Fibroblast of lung (primary cell): ENCODE measurements around the gene KRTAP23-1. TPM values are rescaled to one million over a fixed set of nuclear protein-coding genes. Genes with fewer than 3 reads are reported as not detected.

Experiments used
- DNase-seq, 2 donors: peaks; one replicate each; pipeline versions ENCODE4 v3.0.0 to v3.0.0-alpha.2; 2010; ENCODE audit warnings: low read depth in 2 of 2
- H2AFZ ChIP-seq: 2 replicates; pipeline ENCODE4 v1.5.1; 2012; ENCODE audit warnings: low read length, control low read depth, inconsistent platforms
- H3K27ac ChIP-seq: 2 replicates; pipeline ENCODE4 v1.5.1; 2011; ENCODE audit warnings: low read length, control low read depth; ENCODE audit not compliant: insufficient read depth
- H3K27me3 ChIP-seq: 2 replicates; pipeline ENCODE4 v1.5.1; 2011; ENCODE audit warnings: mild to moderate bottlenecking, low read length; ENCODE audit not compliant: control insufficient read depth, insufficient read depth
- H3K36me3 ChIP-seq: 2 replicates; pipeline ENCODE4 v1.5.1; 2011; ENCODE audit warnings: low read length; ENCODE audit not compliant: control insufficient read depth, insufficient read depth
- H3K4me1 ChIP-seq: 2 replicates; pipeline ENCODE4 v1.5.1; 2011; ENCODE audit warnings: low read length; ENCODE audit not compliant: control insufficient read depth, insufficient read depth; ENCODE audit errors: extremely low read depth
- H3K4me2 ChIP-seq: 2 replicates; pipeline ENCODE4 v1.5.1; 2011; ENCODE audit warnings: low read length, control low read depth; ENCODE audit not compliant: insufficient read depth; ENCODE audit errors: extremely low read depth
- H3K4me3 ChIP-seq, 4 experiments: fragments of 200-600 bp in 1 of 4; sonication (generic) in 1 of 4; replicated peaks in 1 of 4; 2 replicates each; pipeline ENCODE4 v1.5.1; 2011 to 2016; ENCODE audit warnings: low read length in 4 of 4, low read depth in 3 of 4, mild to moderate bottlenecking in 3 of 4, control low read depth in 2 of 4, inconsistent platforms in 1 of 4, mixed read lengths in 1 of 4; ENCODE audit not compliant: insufficient read depth in 1 of 4; ENCODE audit errors: control extremely low read depth in 1 of 4
- H3K79me2 ChIP-seq: 2 replicates; pipeline ENCODE4 v1.5.1; 2012; ENCODE audit warnings: mild to moderate bottlenecking, low read length, inconsistent platforms; ENCODE audit not compliant: control insufficient read depth, insufficient read depth
- H3K9ac ChIP-seq: 2 replicates; pipeline ENCODE4 v1.5.1; 2011; ENCODE audit warnings: mild to moderate bottlenecking, low read length, control low read depth; ENCODE audit not compliant: insufficient read depth
- H3K9me3 ChIP-seq: 2 replicates; pipeline ENCODE4 v1.5.1; 2012; ENCODE audit warnings: low read depth, low read length; ENCODE audit not compliant: control insufficient read depth, insufficient read depth
- H4K20me1 ChIP-seq: 2 replicates; pipeline ENCODE4 v1.5.1; 2011; ENCODE audit warnings: low read length; ENCODE audit not compliant: control insufficient read depth, insufficient read depth; ENCODE audit errors: extremely low read depth
- EZH2 ChIP-seq: IDR thresholded peaks from 2 replicates; pipeline ENCODE4 v1.5.1; 2012; ENCODE audit warnings: low read length, control low read depth, mild to moderate bottlenecking; ENCODE audit errors: missing control alignments
- polyA minus RNA-seq: library from RNA; depleted of rRNA, polyadenylated mRNA; stranded (reverse); fragments of >200 nt; gene quantifications from 2 replicates; pipeline ENCODE4 v1.2.3, GENCODE V29; 2011; ENCODE audit warnings: low replicate concordance
- polyA plus RNA-seq, 2 donors: library from polyadenylated mRNA; depleted of rRNA in 1 of 2; stranded (reverse) in 1 of 2; unstranded in 1 of 2; fragments of >200 nt; gene quantifications; 2 replicates each; pipeline ENCODE4 v1.2.1, GENCODE V29; 2011 to 2012; ENCODE audit warnings: missing spikeins in 1 of 2
- total RNA-seq: library from RNA; depleted of rRNA; stranded (reverse); fragments of >200 nt; gene quantifications from 2 replicates; pipeline ENCODE4 v1.2.1, GENCODE V29; 2014
- TF ChIP-seq, protein P1 (sequence below), 2 donors: IDR thresholded peaks in 1 of 2; conservative IDR thresholded peaks in 1 of 2; 1 replicate in 1 of 2; 2 replicates in 1 of 2; pipeline ENCODE4 v1.5.1; 2011 to 2012; ENCODE audit warnings: low read length in 2 of 2, control low read depth in 1 of 2, inconsistent platforms in 1 of 2, low read depth in 1 of 2, mild to moderate bottlenecking in 1 of 2

Gene KRTAP23-1, protein sequence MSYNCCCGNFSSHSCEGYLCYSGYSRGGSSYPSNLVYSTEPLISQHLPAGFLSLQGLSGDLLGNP
- total RNA-seq = not detected in 2 replicates
- polyA plus RNA-seq = not detected in 2 replicates
- not detected in 2 replicates for polyA plus RNA-seq (2012)
- not detected in 2 replicates for polyA minus RNA-seq

DNA sequence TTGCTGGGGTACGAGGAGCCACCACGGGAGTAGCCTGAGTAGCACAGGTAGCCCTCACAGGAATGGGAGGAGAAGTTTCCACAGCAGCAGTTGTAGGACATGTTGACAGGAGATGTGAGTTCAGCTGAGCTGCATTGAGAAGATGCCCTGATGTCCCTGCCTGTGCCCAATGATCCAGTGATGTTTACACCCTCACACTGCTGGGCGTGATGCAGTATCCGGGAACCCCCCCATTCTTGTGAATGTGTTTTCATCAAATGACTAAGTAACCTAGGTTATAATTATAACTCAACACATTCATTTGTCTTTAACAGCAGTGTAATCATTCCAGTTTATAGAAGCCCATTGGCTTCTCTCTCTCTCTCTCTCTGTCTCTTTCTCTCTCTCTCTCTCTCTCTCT lies at the start of gene KRTAP23-1:
Gene KRTAP23-1, minus strand, starts transcription at position 101 of the 400 bp plus-strand sequence. Its CDS starts 0 bp downstream, at position 101.
- TF ChIP-seq, protein P1, sequence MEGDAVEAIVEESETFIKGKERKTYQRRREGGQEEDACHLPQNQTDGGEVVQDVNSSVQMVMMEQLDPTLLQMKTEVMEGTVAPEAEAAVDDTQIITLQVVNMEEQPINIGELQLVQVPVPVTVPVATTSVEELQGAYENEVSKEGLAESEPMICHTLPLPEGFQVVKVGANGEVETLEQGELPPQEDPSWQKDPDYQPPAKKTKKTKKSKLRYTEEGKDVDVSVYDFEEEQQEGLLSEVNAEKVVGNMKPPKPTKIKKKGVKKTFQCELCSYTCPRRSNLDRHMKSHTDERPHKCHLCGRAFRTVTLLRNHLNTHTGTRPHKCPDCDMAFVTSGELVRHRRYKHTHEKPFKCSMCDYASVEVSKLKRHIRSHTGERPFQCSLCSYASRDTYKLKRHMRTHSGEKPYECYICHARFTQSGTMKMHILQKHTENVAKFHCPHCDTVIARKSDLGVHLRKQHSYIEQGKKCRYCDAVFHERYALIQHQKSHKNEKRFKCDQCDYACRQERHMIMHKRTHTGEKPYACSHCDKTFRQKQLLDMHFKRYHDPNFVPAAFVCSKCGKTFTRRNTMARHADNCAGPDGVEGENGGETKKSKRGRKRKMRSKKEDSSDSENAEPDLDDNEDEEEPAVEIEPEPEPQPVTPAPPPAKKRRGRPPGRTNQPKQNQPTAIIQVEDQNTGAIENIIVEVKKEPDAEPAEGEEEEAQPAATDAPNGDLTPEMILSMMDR (conservative IDR thresholded peaks at IDR 0.05 in 1 of 2, IDR thresholded peaks at IDR 0.05 in 1 of 2; ENCODE audit: low read depth in 1 of 2, low read length in 2 of 2) = no peak
- TF ChIP-seq EZH2 = no peak
- no peaks in the 10 kb centered on the region for H3K79me2 ChIP-seq

DNA sequence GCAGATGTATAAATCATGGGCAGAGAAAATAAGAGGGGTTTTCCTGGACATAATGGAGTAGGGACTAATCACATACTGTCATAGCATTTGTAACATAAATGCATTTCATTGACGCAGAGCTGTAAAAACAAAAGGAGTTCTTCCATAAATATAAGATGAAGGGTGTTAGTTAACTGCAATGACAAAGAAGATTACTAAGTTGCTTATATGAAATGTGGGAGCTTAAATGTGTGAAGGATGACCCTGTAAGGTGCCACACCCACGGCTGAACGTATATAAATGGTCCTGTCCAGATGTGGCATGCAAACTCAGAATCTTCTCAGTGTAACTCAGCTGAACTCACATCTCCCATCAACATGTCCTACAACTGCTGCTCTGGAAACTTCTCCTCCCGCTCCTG lies 47.3 kb upstream of the KRTAP23-1 start, which contains the start of gene KRTAP13-1:
Gene KRTAP13-1, plus strand, starts transcription at position 301 of the 400 bp plus-strand sequence. Its CDS starts 56 bp downstream, at position 357.
- Histone ChIP-seq H3K4me3 (no peak within 1 kb of the TSS), H3K9ac (no peak within 1 kb of the TSS), H3K4me2 (no peak within 1 kb of the TSS), H2AFZ (no peak within 1 kb of the TSS), H3K4me1 (no peaks in the 10 kb centered on the region), H3K27ac (no peak within 1 kb of the TSS), H3K79me2 (no peaks in the 10 kb centered on the region), H3K36me3 (no peaks in the 10 kb centered on the region), H4K20me1 (no peaks in the 10 kb centered on the region), H3K27me3 (no peaks in the 10 kb centered on the region), H3K9me3 (no peaks in the 10 kb centered on the region)
- TF ChIP-seq, protein P1 (conservative IDR thresholded peaks at IDR 0.05 in 1 of 2, IDR thresholded peaks at IDR 0.05 in 1 of 2; ENCODE audit: low read depth in 1 of 2, low read length in 2 of 2) = no peak
- no peak for TF ChIP-seq EZH2
- no peak for DNase-seq

More for the DNA sequence above, at the start of gene KRTAP23-1:
- Histone ChIP-seq H3K4me2 (no peak within 1 kb of the TSS), H4K20me1 (no peaks in the 10 kb centered on the region), H3K4me1 (no peaks in the 10 kb centered on the region), H3K36me3 (no peaks in the 10 kb centered on the region), H3K4me3 (no peak within 1 kb of the TSS), H2AFZ (no peak within 1 kb of the TSS), H3K27me3 (no peaks in the 10 kb centered on the region), H3K27ac (no peak within 1 kb of the TSS), H3K9ac (no peak within 1 kb of the TSS), H3K9me3 (no peaks in the 10 kb centered on the region)
- DNase-seq = no peak

DNA sequence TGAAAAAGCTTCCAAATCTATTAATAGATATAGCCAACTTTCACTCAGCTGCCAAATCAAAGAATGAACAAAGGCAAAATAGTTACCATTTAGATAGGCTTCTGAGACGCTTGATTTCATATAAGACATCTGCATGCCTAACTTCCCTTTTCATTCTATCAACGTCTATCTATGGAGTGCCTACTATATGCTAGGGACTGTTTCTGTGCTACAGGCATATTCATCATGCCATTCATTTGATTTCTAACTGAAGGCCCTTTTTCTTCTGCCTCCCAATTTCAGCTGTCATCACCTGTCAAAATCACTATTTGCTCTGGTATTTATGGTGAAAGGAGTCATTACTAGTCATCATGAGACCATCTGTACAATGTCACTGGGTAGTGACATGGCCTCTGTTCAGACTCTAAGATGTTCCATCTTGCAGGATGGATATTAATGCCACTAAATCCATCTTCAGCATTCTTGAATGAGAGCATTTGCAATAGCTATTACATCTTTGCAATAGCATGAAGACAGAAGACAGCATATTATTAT lies 43.2 kb upstream of the KRTAP23-1 start:
- no peak overlapping the region for H3K4me3 ChIP-seq
- no peak for DNase-seq
- no peaks in the 10 kb centered on the region for H3K4me1 ChIP-seq

More for the DNA sequence above, 43.2 kb upstream of the KRTAP23-1 start:
- Histone ChIP-seq H3K79me2 (no peaks in the 10 kb centered on the region), H3K9me3 (no peaks in the 10 kb centered on the region), H2AFZ (no peak overlapping the region), H3K27ac (no peak overlapping the region), H3K4me2 (no peak overlapping the region), H3K27me3 (no peaks in the 10 kb centered on the region), H3K36me3 (no peaks in the 10 kb centered on the region), H4K20me1 (no peaks in the 10 kb centered on the region), H3K9ac (no peak overlapping the region)
- no peak for TF ChIP-seq EZH2
